ENCODE data around the gene GORASP1. TPM values are rescaled to one million over a fixed set of nuclear protein-coding genes. Genes with fewer than 3 reads are reported as not detected.

GORASP1 gene
- total RNA-seq, 2 donors from 2014 or later: 47.4 to 48.9 TPM

GRCh38 chr3:39082666-39083313, 24.6 kb downstream of the GORASP1 start:
- no peak for DNase-seq
- Histone ChIP-seq H3K27me3 (ENCODE audit: control insufficient read depth, insufficient read depth, low read length, poor library complexity, severe bottlenecking) (no peaks in the 10 kb centered on the region), H3K36me3 (ENCODE audit: control insufficient read depth, insufficient read depth, low read length) (peaks cover 81% of the 10 kb centered on the region), H3K4me3 (ENCODE audit: low read length) (no peak overlapping the region), H3K4me1 (ENCODE audit: control insufficient read depth, insufficient read depth, low read length) (no peaks in the 10 kb centered on the region), H3K27ac (ENCODE audit: low read depth, low read length) (no peak overlapping the region), H3K9ac (ENCODE audit: extremely low read depth, low read length, poor library complexity, severe bottlenecking) (no peak overlapping the region), H3K9me3 (ENCODE audit: control insufficient read depth, low read length) (no peaks in the 10 kb centered on the region)
- TF ChIP-seq CTCF (conservative IDR thresholded peaks at IDR 0.05): no peak
- H3K27me3 Mint-ChIP-seq (ENCODE audit: insufficient read depth): no peaks in the 10 kb centered on the region
- peaks cover 57% of the 10 kb centered on the region for H3K36me3 Mint-ChIP-seq (ENCODE audit: low read depth)
- no peak overlapping the region for H3K4me3 Mint-ChIP-seq
- H3K27ac Mint-ChIP-seq: peak overlapping the region; percentile 4
- H3K9me3 Mint-ChIP-seq: no peaks in the 10 kb centered on the region
- WGBS, 2 experiments (ENCODE audit: insufficient coverage in 1 of 2, insufficient read length in 1 of 2): 97 to 98% methylated on average over 4 of the region's 4 CpGs
- no peaks in the 10 kb centered on the region for H3K4me1 Mint-ChIP-seq

GRCh38 chr3:39080026-39080425, 27.4 kb downstream of the GORASP1 start:
- Mint-ChIP-seq H3K27ac (no peak overlapping the region), H3K4me3 (no peak overlapping the region), H3K27me3 (ENCODE audit: insufficient read depth) (no peaks in the 10 kb centered on the region), H3K36me3 (ENCODE audit: low read depth) (peaks cover 56% of the 10 kb centered on the region), H3K4me1 (no peaks in the 10 kb centered on the region), H3K9me3 (no peaks in the 10 kb centered on the region)
- no peak overlapping the region for H3K27ac ChIP-seq (ENCODE audit: low read depth, low read length)
- H3K27me3 ChIP-seq (ENCODE audit: control insufficient read depth, insufficient read depth, low read length, poor library complexity, severe bottlenecking): no peaks in the 10 kb centered on the region
- H3K4me1 ChIP-seq (ENCODE audit: control insufficient read depth, insufficient read depth, low read length): no peaks in the 10 kb centered on the region
- DNase-seq: no peak
- no peak overlapping the region for H3K4me3 ChIP-seq (ENCODE audit: low read length)
- H3K9me3 ChIP-seq (ENCODE audit: control insufficient read depth, low read length): peaks cover 4% of the 10 kb centered on the region
- no peak overlapping the region for H3K9ac ChIP-seq (ENCODE audit: extremely low read depth, low read length, poor library complexity, severe bottlenecking)
- H3K36me3 ChIP-seq (ENCODE audit: control insufficient read depth, insufficient read depth, low read length): peaks cover 81% of the 10 kb centered on the region
- TF ChIP-seq CTCF (conservative IDR thresholded peaks at IDR 0.05): peak; percentile 12

GRCh38 chr3:39079530-39079929, 27.9 kb downstream of the GORASP1 start:
- no peak overlapping the region for H3K27ac Mint-ChIP-seq
- H3K27ac ChIP-seq (ENCODE audit: low read depth, low read length): no peak overlapping the region
- peaks cover 59% of the 10 kb centered on the region for H3K36me3 Mint-ChIP-seq (ENCODE audit: low read depth)
- H3K9ac ChIP-seq (ENCODE audit: extremely low read depth, low read length, poor library complexity, severe bottlenecking): no peak overlapping the region
- TF ChIP-seq CTCF (conservative IDR thresholded peaks at IDR 0.05): no peak
- no peak for DNase-seq
- no peak overlapping the region for H3K4me3 Mint-ChIP-seq
- no peaks in the 10 kb centered on the region for H3K4me1 Mint-ChIP-seq
- peaks cover 8% of the 10 kb centered on the region for H3K9me3 ChIP-seq (ENCODE audit: control insufficient read depth, low read length)
- H3K27me3 Mint-ChIP-seq (ENCODE audit: insufficient read depth): no peaks in the 10 kb centered on the region
- H3K27me3 ChIP-seq (ENCODE audit: control insufficient read depth, insufficient read depth, low read length, poor library complexity, severe bottlenecking): no peaks in the 10 kb centered on the region
- peaks cover under 1% of the 10 kb centered on the region for H3K4me1 ChIP-seq (ENCODE audit: control insufficient read depth, insufficient read depth, low read length)
- no peaks in the 10 kb centered on the region for H3K9me3 Mint-ChIP-seq
- no peak overlapping the region for H3K4me3 ChIP-seq (ENCODE audit: low read length)
- peaks cover 84% of the 10 kb centered on the region for H3K36me3 ChIP-seq (ENCODE audit: control insufficient read depth, insufficient read depth, low read length)
